ENCODE results near the gene TMUB1. TPM values are rescaled to one million over a fixed set of nuclear protein-coding genes. Genes with fewer than 3 reads are reported as not detected.

Gene TMUB1
- total and polyA plus RNA-seq, 8 donors = 12.7 to 86.8 (median 63.6) TPM

- Histone ChIP-seq H3K9me3 (no peaks in the 10 kb centered on the region), H3K27ac (peak overlapping the region in 1 of 5 donors; percentile 75), H3K27me3 (no peaks in the 10 kb centered on the region), H3K4me1 (peaks cover 12 to 22% (median 17%) of the 10 kb centered on the region in 4 donors), H3K36me3 (peaks cover 12 to 75% (median 61%) of the 10 kb centered on the region in 4 donors), H3K4me3 (no peak overlapping the region)
- TF ChIP-seq POLR2AphosphoS5 (IDR thresholded peaks at IDR 0.05) (no peak), POLR2A (IDR thresholded peaks at IDR 0.05) (no peak), CTCF (IDR thresholded peaks at IDR 0.05) (no peak), EP300 (IDR thresholded peaks at IDR 0.05) (no peak)
- DNase-seq = no peak
- whole genome bisulfite sequencing, 5 donors = 89 to 93% (median 91%) methylated on average over 19 to 30 of the region's 30 CpGs
- intact Hi-C loops (cut with DNase I; ENCODE audit: low total_unique reads) = no loop called here
Observed at GRCh38 chr7:151040616-151041375, 42.5 kb downstream of the TMUB1 start.

DNA sequence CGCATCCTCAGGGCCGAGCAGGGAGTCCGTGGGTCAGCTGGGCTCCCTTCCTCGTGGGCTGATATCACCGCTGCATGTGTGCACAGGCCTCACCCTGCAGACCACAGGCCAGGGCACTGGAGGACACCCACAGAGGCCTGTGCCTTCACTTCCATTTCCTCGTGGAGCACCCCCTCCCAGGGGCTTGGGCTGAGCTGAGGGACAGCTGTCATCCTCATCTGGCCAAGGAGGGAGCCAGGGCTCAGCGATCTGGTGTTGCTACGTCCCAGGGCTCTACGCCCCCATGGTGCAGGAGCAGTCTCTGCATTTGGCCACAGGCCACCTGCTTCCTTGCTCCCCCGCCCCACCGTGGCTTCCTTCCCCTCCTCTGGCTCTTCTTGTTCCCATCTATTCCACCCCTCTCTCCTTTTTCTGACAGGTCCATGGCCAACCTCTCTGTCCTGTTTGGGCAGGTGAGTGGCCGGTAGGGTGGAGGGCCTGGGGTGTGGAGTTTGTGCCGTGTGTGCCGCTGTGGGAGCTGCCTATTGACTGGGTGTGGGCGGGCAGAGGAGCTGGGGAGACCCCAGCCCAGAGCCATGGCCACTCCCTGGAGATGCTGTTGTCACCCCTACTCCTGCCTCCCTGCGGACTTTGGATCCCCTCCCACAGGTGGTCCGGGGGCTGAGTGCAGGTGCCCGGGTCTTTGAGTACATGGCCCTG lies 43.3 kb downstream of the TMUB1 start:
- WGBS, 5 donors = 61 to 67% (median 63%) methylated on average over 15 to 18 of the region's 18 CpGs
- TF ChIP-seq CTCF (IDR thresholded peaks at IDR 0.05) = no peak
- TF ChIP-seq POLR2A (IDR thresholded peaks at IDR 0.05) = no peak
- no peak for TF ChIP-seq POLR2AphosphoS5 (IDR thresholded peaks at IDR 0.05)
- TF ChIP-seq EP300 (IDR thresholded peaks at IDR 0.05) = no peak
- Histone ChIP-seq H3K27me3 (no peaks in the 10 kb centered on the region), H3K27ac (peak overlapping the region in 1 of 5 donors; percentile 75), H3K4me3 (no peak overlapping the region), H3K4me1 (peaks cover 12 to 22% (median 17%) of the 10 kb centered on the region in 4 donors), H3K36me3 (peaks cover 20 to 75% (median 61%) of the 10 kb centered on the region in 4 donors), H3K9me3 (no peaks in the 10 kb centered on the region)
- intact Hi-C loops (cut with DNase I; ENCODE audit: low total_unique reads) = no loop called here
- DNase-seq = no peak

- peak; percentile 72 to 80 for DNase-seq
- H3K4me1 ChIP-seq = peaks cover 12 to 22% (median 17%) of the 10 kb centered on the region in 4 donors
- 40 to 51% (median 44%) methylated on average over 9 to 12 of the region's 12 CpGs for WGBS, 5 donors
- no peaks in the 10 kb centered on the region for H3K27me3 ChIP-seq
- no peak overlapping the region for H3K4me3 ChIP-seq
- H3K9me3 ChIP-seq = no peaks in the 10 kb centered on the region
- peaks cover 22 to 75% (median 61%) of the 10 kb centered on the region in 4 donors for H3K36me3 ChIP-seq
- TF ChIP-seq EP300 (IDR thresholded peaks at IDR 0.05) = no peak
- TF ChIP-seq POLR2AphosphoS5 (IDR thresholded peaks at IDR 0.05) = peak in 2 of 3 donors; percentile 22 to 59
- no peak for TF ChIP-seq POLR2A (IDR thresholded peaks at IDR 0.05)
- no peak for TF ChIP-seq CTCF (IDR thresholded peaks at IDR 0.05)
- intact Hi-C loops (cut with DNase I; ENCODE audit: low total_unique reads) = no loop called here
- H3K27ac ChIP-seq = peak overlapping the region in 3 of 5 donors; percentile 38 to 75 (median 50)
Observed at GRCh38 chr7:151038951-151039849, 44.1 kb downstream of the TMUB1 start.

GRCh38 chr7:151035902-151036301 lies 47.4 kb downstream of the TMUB1 start:
- DNase-seq = no peak
- peaks cover 18 to 67% (median 57%) of the 10 kb centered on the region in 4 donors for H3K36me3 ChIP-seq
- 91 to 95% (median 94%) methylated on average over 12 to 17 of the region's 17 CpGs for WGBS, 5 donors
- TF ChIP-seq CTCF (IDR thresholded peaks at IDR 0.05) (no peak), POLR2AphosphoS5 (IDR thresholded peaks at IDR 0.05) (no peak), EP300 (IDR thresholded peaks at IDR 0.05) (no peak), POLR2A (IDR thresholded peaks at IDR 0.05) (no peak)
- no peak overlapping the region for H3K27ac ChIP-seq
- H3K4me3 ChIP-seq = no peak overlapping the region
- intact Hi-C loops (cut with DNase I; ENCODE audit: low total_unique reads) = no loop called here
- no peaks in the 10 kb centered on the region for H3K27me3 ChIP-seq
- H3K9me3 ChIP-seq = no peaks in the 10 kb centered on the region
- H3K4me1 ChIP-seq = peaks cover 12 to 28% (median 22%) of the 10 kb centered on the region in 4 donors
